HepG2 (cell line): ENCODE data around the gene ZDHHC14. TPM values are rescaled to one million over a fixed set of nuclear protein-coding genes. Genes with fewer than 3 reads are reported as not detected.
A peak's percentile ranks its signal among the peaks of the same experiment; 100 is the strongest.

ENCODE experiments used
- ATAD3A ChIP-seq: sonication (generic); formaldehyde crosslinking; IDR thresholded peaks from 2 replicates; pipeline ENCODE4 v1.4.0; 2020; ENCODE audit warnings: missing genetic modification reagents
- ETV6 ChIP-seq: sonication (generic); formaldehyde crosslinking; conservative IDR thresholded peaks from 2 replicates; pipeline ENCODE4 v1.4.0; 2020; ENCODE audit warnings: missing genetic modification reagents
- GATAD1 ChIP-seq: IDR thresholded peaks from 2 replicates; pipeline ENCODE4 v1.6.1; 2016; ENCODE audit warnings: missing genetic modification reagents, missing compliant biosample characterization
- KMT2B ChIP-seq: IDR thresholded peaks from 2 replicates; pipeline ENCODE4 v1.6.1; 2016; ENCODE audit warnings: missing genetic modification reagents, missing compliant biosample characterization
- MLX ChIP-seq: IDR thresholded peaks from 2 replicates; pipeline ENCODE4 v1.6.1; 2016
- NAIF1 ChIP-seq: sonication (generic); formaldehyde crosslinking; IDR thresholded peaks from 2 replicates; pipeline ENCODE4 v1.5.0; 2020; ENCODE audit warnings: mild to moderate bottlenecking, missing genetic modification reagents, borderline replicate concordance
- NONO ChIP-seq, 2 experiments: fragments of 450-650 bp in 1 of 2; sonication (generic) in 1 of 2; formaldehyde crosslinking in 1 of 2; IDR thresholded peaks in 1 of 2; conservative IDR thresholded peaks in 1 of 2; 2 replicates each; pipeline versions ENCODE4 v1.6.1 to v1.8.0; 2017 to 2022; ENCODE audit warnings: mild to moderate bottlenecking in 1 of 2, missing genetic modification reagents in 1 of 2, moderate library complexity in 1 of 2
- PATZ1 ChIP-seq: sonication (generic); formaldehyde crosslinking; IDR thresholded peaks from 2 replicates; pipeline ENCODE4 v1.4.0; 2020; ENCODE audit warnings: missing genetic modification reagents
- POLR2AphosphoS5 ChIP-seq: IDR thresholded peaks from 2 replicates; pipeline ENCODE4 v1.6.1; 2012; ENCODE audit warnings: low read depth, low read length
- RELA ChIP-seq: sonication (generic); formaldehyde crosslinking; IDR thresholded peaks from 2 replicates; pipeline ENCODE4 v1.4.0; 2020; ENCODE audit warnings: missing genetic modification reagents
- U2AF1 ChIP-seq: fragments of 200-400 bp; formaldehyde crosslinking; optimal IDR thresholded peaks from 2 replicates; pipeline ENCODE3; 2017; ENCODE audit warnings: mild to moderate bottlenecking, low read depth, low read length
- ZNF780A ChIP-seq: sonication (generic); formaldehyde crosslinking; IDR thresholded peaks from 2 replicates; pipeline ENCODE4 v1.8.0; 2022; ENCODE audit warnings: mild to moderate bottlenecking, missing genetic modification reagents, moderate library complexity
- ZSCAN21 ChIP-seq: sonication (generic); formaldehyde crosslinking; IDR thresholded peaks from 2 replicates; pipeline ENCODE4 v1.8.0; 2022; ENCODE audit warnings: mild to moderate bottlenecking, missing genetic modification reagents, moderate library complexity, borderline replicate concordance
- ZSCAN31 ChIP-seq: sonication (generic); formaldehyde crosslinking; IDR thresholded peaks from 2 replicates; pipeline ENCODE4 v1.5.0; 2020; ENCODE audit warnings: low read depth, mild to moderate bottlenecking, missing genetic modification reagents
- polyA plus RNA-seq, 8 experiments: library from polyadenylated mRNA; depleted of rRNA in 3 of 8; stranded (reverse) in 7 of 8; unstranded in 1 of 8; fragments of >200 nt; fragmentation: Illumina TruSeq in 4 of 8; extraction: Trizol in 4 of 8; gene quantifications; 2 replicates each; pipeline versions ENCODE4 v1.2.1 to v1.2.3, GENCODE V29; 2011 to 2016; ENCODE audit warnings: low read depth in 4 of 8, missing spikeins in 1 of 8, mixed read lengths in 1 of 8; ENCODE audit not compliant: insufficient read depth in 1 of 8
- total RNA-seq, 5 experiments: library from RNA; depleted of rRNA; stranded (reverse); fragments of >200 nt; fragmentation: Illumina TruSeq; extraction: Trizol; gene quantifications; 2 replicates each; pipeline ENCODE4 v1.2.3, GENCODE V29; 2016; ENCODE audit warnings: low read depth in 1 of 5
- TF ChIP-seq, protein P1 (sequence below): sonication (generic); formaldehyde crosslinking; IDR thresholded peaks from 2 replicates; pipeline ENCODE4 v1.5.0; 2020; ENCODE audit warnings: missing genetic modification reagents
- TF ChIP-seq, protein P2 (sequence below): sonication (generic); formaldehyde crosslinking; IDR thresholded peaks from 2 replicates; pipeline ENCODE4 v1.5.1; 2020; ENCODE audit warnings: mild to moderate bottlenecking, missing genetic modification reagents, borderline replicate concordance
- TF ChIP-seq, protein P3 (sequence below): sonication (generic); formaldehyde crosslinking; IDR thresholded peaks from 2 replicates; pipeline ENCODE4 v1.5.1; 2020; ENCODE audit warnings: missing genetic modification reagents, mild to moderate bottlenecking, borderline replicate concordance

Gene ZDHHC14
- total and polyA plus RNA-seq, 2 of the 13 experiments (the other 11 are each of a cell fraction or from before 2014, with no cell fraction given): 3.7 to 9.5 TPM

DNA sequence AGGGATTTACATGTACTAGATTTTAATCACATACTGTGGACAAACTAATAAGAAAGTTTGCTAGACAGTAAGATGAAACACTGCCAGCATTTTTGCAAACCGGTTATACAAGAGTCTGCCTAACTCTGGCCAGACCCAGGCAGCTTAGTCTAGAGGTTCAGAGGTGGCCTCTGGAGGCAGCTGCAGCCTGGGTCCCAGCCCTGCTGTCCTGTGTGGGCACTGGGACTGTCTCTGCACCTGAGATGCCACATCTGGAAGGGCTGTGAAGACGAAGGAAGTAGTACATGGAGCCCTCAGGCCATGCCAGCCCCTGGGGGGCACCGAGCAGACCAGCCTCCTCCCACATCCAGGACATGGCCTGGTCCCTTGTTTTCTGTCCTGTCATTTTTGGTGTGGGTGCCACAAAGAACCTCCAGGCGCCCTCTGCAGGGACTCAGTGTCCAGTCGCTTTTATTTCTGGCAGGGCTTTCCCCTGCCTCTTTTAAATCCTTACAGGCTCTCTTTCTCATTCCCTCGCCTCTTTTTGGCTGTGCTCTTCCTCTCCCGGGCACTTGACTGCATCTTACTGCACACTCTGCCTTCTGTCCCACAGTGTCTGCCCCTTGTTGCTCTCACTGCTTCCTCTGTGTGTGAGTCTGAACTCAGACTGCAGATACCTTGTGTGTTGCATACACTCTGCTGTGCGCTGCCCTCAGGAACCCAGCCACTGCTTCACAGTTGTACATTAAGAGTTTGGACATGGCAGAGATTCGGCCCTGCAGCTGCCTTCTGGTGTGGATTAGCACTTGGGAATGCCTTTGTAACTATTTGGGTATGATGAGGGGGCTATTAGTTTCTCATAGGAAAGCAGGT, 216.7 kb downstream of the ZDHHC14 start (continued):
- TF ChIP-seq, protein P1, sequence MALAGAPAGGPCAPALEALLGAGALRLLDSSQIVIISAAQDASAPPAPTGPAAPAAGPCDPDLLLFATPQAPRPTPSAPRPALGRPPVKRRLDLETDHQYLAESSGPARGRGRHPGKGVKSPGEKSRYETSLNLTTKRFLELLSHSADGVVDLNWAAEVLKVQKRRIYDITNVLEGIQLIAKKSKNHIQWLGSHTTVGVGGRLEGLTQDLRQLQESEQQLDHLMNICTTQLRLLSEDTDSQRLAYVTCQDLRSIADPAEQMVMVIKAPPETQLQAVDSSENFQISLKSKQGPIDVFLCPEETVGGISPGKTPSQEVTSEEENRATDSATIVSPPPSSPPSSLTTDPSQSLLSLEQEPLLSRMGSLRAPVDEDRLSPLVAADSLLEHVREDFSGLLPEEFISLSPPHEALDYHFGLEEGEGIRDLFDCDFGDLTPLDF (CRISPR knock-in tag): no peak
- TF ChIP-seq MLX (CRISPR knock-in tag) (no peak), U2AF1 (no peak), RELA (CRISPR knock-in tag) (no peak), ZSCAN31 (no peak), ETV6 (CRISPR knock-in tag) (no peak), POLR2AphosphoS5 (no peak), ATAD3A (no peak), PATZ1 (CRISPR knock-in tag) (peak; percentile 67), ZSCAN21 (CRISPR knock-in tag) (no peak), KMT2B (CRISPR knock-in tag) (no peak), ZNF780A (CRISPR knock-in tag) (no peak), NONO (IDR thresholded peaks at IDR 0.05) (no peak), NONO (CRISPR knock-in tag; conservative IDR thresholded peaks at IDR 0.05) (no peak), NAIF1 (no peak), GATAD1 (CRISPR knock-in tag) (no peak)
- TF ChIP-seq, protein P2, sequence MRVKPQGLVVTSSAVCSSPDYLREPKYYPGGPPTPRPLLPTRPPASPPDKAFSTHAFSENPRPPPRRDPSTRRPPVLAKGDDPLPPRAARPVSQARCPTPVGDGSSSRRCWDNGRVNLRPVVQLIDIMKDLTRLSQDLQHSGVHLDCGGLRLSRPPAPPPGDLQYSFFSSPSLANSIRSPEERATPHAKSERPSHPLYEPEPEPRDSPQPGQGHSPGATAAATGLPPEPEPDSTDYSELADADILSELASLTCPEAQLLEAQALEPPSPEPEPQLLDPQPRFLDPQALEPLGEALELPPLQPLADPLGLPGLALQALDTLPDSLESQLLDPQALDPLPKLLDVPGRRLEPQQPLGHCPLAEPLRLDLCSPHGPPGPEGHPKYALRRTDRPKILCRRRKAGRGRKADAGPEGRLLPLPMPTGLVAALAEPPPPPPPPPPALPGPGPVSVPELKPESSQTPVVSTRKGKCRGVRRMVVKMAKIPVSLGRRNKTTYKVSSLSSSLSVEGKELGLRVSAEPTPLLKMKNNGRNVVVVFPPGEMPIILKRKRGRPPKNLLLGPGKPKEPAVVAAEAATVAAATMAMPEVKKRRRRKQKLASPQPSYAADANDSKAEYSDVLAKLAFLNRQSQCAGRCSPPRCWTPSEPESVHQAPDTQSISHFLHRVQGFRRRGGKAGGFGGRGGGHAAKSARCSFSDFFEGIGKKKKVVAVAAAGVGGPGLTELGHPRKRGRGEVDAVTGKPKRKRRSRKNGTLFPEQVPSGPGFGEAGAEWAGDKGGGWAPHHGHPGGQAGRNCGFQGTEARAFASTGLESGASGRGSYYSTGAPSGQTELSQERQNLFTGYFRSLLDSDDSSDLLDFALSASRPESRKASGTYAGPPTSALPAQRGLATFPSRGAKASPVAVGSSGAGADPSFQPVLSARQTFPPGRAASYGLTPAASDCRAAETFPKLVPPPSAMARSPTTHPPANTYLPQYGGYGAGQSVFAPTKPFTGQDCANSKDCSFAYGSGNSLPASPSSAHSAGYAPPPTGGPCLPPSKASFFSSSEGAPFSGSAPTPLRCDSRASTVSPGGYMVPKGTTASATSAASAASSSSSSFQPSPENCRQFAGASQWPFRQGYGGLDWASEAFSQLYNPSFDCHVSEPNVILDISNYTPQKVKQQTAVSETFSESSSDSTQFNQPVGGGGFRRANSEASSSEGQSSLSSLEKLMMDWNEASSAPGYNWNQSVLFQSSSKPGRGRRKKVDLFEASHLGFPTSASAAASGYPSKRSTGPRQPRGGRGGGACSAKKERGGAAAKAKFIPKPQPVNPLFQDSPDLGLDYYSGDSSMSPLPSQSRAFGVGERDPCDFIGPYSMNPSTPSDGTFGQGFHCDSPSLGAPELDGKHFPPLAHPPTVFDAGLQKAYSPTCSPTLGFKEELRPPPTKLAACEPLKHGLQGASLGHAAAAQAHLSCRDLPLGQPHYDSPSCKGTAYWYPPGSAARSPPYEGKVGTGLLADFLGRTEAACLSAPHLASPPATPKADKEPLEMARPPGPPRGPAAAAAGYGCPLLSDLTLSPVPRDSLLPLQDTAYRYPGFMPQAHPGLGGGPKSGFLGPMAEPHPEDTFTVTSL (CRISPR knock-in tag): no peak
- TF ChIP-seq, protein P3, sequence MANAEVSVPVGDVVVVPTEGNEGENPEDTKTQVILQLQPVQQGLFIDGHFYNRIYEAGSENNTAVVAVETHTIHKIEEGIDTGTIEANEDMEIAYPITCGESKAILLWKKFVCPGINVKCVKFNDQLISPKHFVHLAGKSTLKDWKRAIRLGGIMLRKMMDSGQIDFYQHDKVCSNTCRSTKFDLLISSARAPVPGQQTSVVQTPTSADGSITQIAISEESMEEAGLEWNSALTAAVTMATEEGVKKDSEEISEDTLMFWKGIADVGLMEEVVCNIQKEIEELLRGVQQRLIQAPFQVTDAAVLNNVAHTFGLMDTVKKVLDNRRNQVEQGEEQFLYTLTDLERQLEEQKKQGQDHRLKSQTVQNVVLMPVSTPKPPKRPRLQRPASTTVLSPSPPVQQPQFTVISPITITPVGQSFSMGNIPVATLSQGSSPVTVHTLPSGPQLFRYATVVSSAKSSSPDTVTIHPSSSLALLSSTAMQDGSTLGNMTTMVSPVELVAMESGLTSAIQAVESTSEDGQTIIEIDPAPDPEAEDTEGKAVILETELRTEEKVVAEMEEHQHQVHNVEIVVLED: no peak
